H1 (cell line): ENCODE results near the gene RBM4B. TPM values are rescaled to one million over a fixed set of nuclear protein-coding genes. Genes with fewer than 3 reads are reported as not detected.

ENCODE experiments used
- CTCF ChIP-seq, 3 experiments: IDR thresholded peaks; 1 replicate in 2 of 3; 2 replicates in 1 of 3; pipeline versions ENCODE4 v1.5.1 to v1.6.1; 2011; ENCODE audit warnings: low read length in 3 of 3, mild to moderate bottlenecking in 3 of 3, inconsistent platforms in 2 of 3, low read depth in 1 of 3, moderate library complexity in 1 of 3; ENCODE audit not compliant: insufficient read depth in 1 of 3; ENCODE audit errors: control extremely low read depth in 1 of 3
- HDAC2 ChIP-seq, 2 experiments: fragments of 300-600 bp in 1 of 2; sonication (generic) in 1 of 2; IDR thresholded peaks; 2 replicates each; pipeline ENCODE4 v1.6.1; 2011 to 2012; ENCODE audit warnings: low read depth in 2 of 2, low read length in 2 of 2, mild to moderate bottlenecking in 2 of 2, moderate library complexity in 2 of 2, borderline replicate concordance in 1 of 2, inconsistent platforms in 1 of 2
- SIRT6 ChIP-seq: IDR thresholded peaks from one replicate; pipeline ENCODE4 v1.7.1; 2012; ENCODE audit warnings: low read length, inconsistent platforms
- SP1 ChIP-seq: IDR thresholded peaks from 2 replicates; pipeline ENCODE4 v1.6.1; 2011; ENCODE audit warnings: low read depth, low read length
- SP4 ChIP-seq: IDR thresholded peaks from 2 replicates; pipeline ENCODE4 v1.6.1; 2012; ENCODE audit warnings: low read length, inconsistent platforms
- TCF12 ChIP-seq: IDR thresholded peaks from 2 replicates; pipeline ENCODE4 v1.6.1; 2011; ENCODE audit warnings: low read depth, mild to moderate bottlenecking, low read length
- polyA plus RNA-seq, 7 experiments: library from polyadenylated mRNA; depleted of rRNA in 3 of 7; stranded (reverse) in 5 of 7; unstranded in 2 of 7; fragments of >200 nt in 5 of 7; fragments of 200-250 nt in 2 of 7; gene quantifications; 1 replicate in 5 of 7; 2 replicates in 1 of 7; 4 replicates in 1 of 7; pipeline versions ENCODE4 v1.2.1 to v1.2.3, GENCODE V29; 2011 to 2013; ENCODE audit warnings: missing spikeins in 2 of 7, mixed read lengths in 2 of 7
- total RNA-seq: library from RNA; stranded (reverse); fragmentation: NEBNext Ultra II Directional; extraction: Animal tissue kit (Norgen Biotek cat#: 25700); gene quantifications from 2 replicates; pipeline ENCODE4 v1.2.1, GENCODE V29; 2021

The RBM4B gene
- total and polyA plus RNA-seq, 2 of the 8 experiments (the other 6 are each of a cell fraction or from before 2014, with no cell fraction given), result 27.5 to 30.5 TPM

- no peak for TF ChIP-seq CTCF (IDR thresholded peaks at IDR 0.05; ENCODE audit: control extremely low read depth in 1 of 3, insufficient read depth in 1 of 3, low read depth in 1 of 3, low read length in 3 of 3)
- TF ChIP-seq HDAC2 (IDR thresholded peaks at IDR 0.05; ENCODE audit: borderline replicate concordance in 1 of 2, low read depth in 2 of 2, low read length in 2 of 2), result no peak
- TF ChIP-seq SP4, result no peak
- no peak for TF ChIP-seq SIRT6
- TF ChIP-seq TCF12, result no peak
- no peak for TF ChIP-seq SP1
Measured at GRCh38 chr11:66649903-66650302, 27.8 kb downstream of the RBM4B start (continued).
